ENCODE measurements around the gene FCMR.

DNA sequence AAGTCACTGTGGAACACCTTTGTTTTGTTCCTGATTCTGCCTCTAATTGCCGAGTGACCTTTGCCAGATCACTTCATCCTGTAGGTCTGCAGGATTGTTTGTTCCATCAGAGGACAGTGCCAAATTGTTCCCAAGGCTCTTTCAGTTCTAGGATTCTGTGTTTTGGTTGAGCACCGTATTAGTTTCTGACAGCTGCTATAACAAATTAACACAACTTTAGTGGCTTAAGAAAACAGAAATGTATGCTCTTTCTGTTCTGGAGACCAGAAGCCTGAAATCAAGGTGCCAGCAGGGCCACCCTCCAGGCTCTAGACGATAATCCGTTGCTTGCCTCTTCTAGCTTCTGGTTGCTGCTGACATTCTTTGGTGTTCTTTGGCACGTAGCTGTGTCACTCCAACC lies 27.9 kb upstream of the FCMR start:
- TF ChIP-seq, protein P1, sequence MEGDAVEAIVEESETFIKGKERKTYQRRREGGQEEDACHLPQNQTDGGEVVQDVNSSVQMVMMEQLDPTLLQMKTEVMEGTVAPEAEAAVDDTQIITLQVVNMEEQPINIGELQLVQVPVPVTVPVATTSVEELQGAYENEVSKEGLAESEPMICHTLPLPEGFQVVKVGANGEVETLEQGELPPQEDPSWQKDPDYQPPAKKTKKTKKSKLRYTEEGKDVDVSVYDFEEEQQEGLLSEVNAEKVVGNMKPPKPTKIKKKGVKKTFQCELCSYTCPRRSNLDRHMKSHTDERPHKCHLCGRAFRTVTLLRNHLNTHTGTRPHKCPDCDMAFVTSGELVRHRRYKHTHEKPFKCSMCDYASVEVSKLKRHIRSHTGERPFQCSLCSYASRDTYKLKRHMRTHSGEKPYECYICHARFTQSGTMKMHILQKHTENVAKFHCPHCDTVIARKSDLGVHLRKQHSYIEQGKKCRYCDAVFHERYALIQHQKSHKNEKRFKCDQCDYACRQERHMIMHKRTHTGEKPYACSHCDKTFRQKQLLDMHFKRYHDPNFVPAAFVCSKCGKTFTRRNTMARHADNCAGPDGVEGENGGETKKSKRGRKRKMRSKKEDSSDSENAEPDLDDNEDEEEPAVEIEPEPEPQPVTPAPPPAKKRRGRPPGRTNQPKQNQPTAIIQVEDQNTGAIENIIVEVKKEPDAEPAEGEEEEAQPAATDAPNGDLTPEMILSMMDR (IDR thresholded peaks at IDR 0.05) = no peak
- TF ChIP-seq POLR2A (IDR thresholded peaks at IDR 0.05; ENCODE audit: low read depth) (no peak), POLR2AphosphoS5 (IDR thresholded peaks at IDR 0.05) (no peak), EP300 (IDR thresholded peaks at IDR 0.05) (no peak)
